Erythroblast (primary cell): Measurements from ENCODE around the gene MUTYH.

Experiments
- DNase-seq, 2 experiments: peaks; one replicate each; lab custom pipeline; 2025; lab: John Stamatoyannopoulos, UW
- GATA1 ChIP-seq: IDR thresholded peaks from 2 replicates; pipeline ENCODE4 v1.6.1; 2011; ENCODE audit warnings: low read depth, mild to moderate bottlenecking, control low read depth, low read length, moderate library complexity
- POLR2A ChIP-seq: IDR thresholded peaks from 2 replicates; pipeline ENCODE4 v1.6.1; 2011; ENCODE audit warnings: mild to moderate bottlenecking, low read length

The MUTYH gene

DNA sequence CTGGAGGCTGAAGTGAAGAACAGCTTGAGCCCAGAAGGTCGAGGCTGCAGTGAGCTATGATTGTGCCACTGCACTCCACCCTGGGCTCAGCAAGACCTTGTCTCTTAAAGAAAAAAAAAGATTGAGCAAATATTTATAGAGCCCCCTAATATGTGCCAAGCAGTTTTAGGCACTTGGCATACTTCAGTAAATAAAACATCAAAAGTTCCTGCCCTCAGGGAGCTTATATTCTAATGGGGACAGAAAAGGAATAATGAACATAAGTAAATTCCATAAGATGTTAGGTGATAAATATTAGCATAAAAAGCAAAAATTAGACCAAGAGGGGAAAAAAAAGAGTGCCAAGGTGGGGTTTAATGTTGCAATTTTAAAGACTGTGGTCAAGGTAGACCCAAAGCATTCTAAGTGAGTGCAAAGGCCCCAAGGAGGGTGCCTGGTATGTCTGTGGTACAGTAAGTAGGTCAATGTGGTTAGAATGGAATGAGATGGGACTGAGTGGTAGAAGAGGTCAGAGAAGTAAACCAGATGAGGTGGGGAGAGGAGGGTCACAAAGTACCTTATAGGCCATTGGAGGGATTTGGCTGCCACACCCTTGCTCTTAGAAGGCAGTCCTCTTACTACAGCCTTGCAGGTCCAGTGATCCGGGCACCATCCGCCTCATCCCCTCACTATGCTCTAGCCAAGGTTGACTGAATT lies 2.5 kb downstream of the MUTYH start:
- TF ChIP-seq POLR2A (no peak), GATA1 (no peak)
- DNase-seq: no peak

DNA sequence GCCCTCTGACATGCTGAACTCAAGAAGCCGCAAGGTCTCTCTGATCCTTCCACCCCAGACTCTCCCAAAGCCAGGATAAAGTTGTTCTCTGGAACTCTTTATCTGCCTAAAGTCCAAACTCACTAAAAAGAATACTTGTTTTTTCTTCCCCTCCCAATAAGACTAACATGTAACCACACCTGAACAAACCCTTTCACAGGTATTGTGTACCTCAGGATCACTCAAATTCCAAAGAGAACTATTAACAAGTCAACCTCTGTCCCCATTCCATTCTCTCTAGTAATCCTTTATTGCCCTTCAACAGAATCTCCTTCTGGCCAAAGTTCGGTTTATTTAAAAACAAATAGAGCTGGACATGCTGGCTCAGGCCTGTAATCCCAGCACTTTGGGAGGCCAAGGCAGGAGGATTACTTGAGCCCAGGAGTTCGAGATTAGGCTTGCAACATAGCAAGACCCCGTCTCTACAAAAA lies 4.3 kb downstream of the MUTYH start:
- TF ChIP-seq GATA1: no peak
- no peak for TF ChIP-seq POLR2A
- DNase-seq: no peak

DNA sequence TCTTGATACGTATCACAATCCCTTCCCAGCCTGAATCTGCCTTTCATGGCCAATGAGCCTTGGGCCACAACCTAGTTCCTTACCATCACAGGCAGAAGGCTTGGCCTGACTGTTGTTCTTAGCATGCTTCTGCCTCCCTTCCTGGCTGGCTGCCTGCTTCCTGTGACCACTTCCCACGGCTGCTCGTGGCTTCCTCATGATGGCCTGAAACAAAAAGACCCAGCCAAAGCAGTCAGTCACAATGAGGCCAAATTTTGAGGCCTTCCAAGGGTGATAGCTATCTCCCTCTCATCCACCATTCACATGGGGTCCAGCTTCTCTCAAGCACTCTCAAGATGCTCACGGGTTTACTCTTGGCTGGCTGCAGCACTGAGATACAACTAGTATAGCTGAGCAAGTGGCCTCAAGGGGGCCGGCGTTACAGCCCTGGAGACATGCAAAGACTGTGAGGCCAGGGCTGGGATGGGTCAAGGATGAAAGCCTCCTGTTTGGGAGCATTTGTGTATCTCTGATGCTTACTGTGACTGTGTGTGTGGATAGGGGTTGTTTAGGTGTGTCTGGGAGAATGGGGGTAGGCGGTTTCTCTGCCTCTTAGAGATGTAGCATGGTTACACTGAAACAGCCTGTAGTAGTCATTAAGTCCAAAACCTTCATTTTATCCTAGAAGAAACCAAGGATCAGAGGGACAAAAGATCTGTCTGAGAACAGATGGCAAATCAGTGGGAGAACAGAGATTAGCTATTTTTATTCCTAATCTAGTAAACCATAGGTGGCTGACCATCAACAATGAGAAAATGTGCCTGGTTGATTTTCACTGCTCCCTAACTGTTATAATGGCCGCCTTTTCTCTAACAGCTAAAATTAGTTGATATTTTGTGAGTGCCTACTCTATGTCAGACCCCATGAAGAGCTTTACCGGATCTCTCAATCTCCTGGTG lies 5.7 kb downstream of the MUTYH start:
- DNase-seq: peak in 1 of 2 experiments; percentile 40
- TF ChIP-seq POLR2A (no peak), GATA1 (no peak)

DNA sequence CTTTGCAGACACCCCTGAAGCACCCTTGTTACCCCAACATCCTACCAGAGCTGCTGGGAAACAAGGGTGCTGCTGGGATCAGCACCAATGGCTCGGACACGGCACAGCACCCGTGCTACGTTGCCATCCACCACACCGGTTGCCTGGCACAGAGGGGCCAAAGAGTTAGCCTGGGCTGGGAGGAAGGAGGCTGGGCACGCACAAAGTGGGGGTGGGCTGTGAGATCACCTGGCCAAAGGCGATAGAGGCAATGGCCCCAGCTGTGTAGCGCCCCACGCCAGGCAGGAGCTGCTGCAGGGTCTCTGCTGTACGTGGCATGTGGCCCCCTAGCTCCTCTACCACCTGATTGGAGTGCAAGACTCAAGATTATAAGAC lies 7.9 kb downstream of the MUTYH start:
- no peak for DNase-seq
- no peak for TF ChIP-seq POLR2A

DNA sequence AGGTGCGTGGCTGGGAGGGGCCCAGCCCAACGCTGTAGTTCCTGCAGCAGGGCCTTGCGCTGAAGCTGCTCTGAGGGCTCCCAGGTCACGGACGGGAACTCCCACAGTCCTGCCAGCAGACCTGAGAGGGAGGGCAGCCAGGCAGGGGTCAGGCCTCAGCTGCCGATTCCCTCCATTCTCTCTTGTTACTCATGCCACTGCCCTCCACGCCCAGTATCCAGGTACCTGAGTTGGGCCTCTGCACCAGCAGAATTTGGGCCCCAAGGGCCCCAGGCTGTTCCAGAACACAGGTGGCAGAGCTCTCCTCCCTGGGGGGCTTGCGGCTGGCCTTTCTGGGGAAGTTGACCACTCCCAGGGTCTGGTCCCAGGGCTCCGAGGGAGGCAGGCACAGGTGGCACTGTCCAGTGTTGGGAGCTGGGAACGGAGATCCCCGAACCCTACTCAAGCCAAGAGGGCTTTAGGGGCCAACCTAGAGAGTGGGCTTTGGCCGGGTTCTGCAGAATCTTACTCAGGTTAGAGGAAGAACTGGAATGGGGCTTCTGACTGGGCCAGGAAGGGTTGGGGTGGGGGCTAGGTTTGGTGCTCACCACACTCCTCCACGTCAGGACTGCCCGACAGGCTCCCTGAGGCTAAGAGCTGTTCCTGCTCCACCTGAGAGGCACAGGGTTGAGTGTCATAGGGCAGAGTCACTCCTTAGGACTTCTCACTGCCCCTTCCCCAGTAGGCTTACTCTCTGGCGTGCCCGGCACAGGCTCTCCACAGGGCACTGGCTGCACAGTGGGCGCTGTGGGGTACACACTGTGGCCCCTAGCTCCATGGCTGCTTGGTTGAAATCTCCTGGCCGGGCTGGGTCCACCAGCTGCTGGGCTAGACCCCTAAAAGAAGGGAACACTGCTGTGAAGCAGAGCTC lies 8.5 kb downstream of the MUTYH start:
- DNase-seq: no peak

DNA sequence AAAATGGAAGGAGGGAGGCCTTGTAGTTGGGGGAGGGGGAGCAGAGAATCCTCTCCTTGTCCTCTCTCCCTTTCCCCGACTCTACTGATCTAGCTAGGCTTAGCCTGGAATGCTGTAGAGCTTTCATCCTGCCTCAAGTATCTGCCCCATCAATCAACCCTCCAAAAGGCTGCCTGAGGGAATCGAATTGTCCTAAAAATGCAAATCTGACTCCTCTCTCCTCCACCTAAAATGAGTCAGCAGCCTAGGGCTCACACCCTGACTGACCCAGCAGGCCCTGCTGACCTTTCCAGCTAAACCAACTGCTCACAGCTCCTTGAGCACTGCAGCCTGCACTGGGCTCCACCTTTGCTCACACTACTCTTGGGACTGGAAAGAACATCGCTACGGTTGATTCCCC lies 10.8 kb downstream of the MUTYH start:
- no peak for DNase-seq
- no peak for TF ChIP-seq POLR2A
- TF ChIP-seq GATA1: no peak

More for the DNA sequence above, 8.5 kb downstream of the MUTYH start:
- TF ChIP-seq POLR2A: no peak
- no peak for TF ChIP-seq GATA1

DNA sequence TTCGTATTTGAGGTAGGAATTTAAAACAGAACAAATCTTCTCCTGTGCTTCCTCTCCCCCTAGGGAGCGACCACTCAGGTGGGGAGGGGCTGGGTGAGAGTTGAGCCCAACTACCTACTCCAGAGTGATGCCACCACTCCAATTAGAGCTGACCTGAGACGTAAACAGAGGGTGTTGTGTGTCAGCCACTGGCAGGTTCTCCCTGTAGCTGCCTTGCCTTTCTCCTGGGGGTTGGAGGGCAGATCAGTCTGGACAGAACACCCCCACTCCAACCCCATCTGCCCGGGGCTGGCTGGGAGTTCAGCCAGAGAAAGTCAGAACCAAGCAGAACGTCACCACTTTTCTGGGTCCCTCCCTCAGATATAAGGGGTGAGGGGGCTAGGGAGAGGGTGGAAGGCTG lies 11.6 kb downstream of the MUTYH start:
- TF ChIP-seq POLR2A (no peak), GATA1 (no peak)
- DNase-seq: no peak

DNA sequence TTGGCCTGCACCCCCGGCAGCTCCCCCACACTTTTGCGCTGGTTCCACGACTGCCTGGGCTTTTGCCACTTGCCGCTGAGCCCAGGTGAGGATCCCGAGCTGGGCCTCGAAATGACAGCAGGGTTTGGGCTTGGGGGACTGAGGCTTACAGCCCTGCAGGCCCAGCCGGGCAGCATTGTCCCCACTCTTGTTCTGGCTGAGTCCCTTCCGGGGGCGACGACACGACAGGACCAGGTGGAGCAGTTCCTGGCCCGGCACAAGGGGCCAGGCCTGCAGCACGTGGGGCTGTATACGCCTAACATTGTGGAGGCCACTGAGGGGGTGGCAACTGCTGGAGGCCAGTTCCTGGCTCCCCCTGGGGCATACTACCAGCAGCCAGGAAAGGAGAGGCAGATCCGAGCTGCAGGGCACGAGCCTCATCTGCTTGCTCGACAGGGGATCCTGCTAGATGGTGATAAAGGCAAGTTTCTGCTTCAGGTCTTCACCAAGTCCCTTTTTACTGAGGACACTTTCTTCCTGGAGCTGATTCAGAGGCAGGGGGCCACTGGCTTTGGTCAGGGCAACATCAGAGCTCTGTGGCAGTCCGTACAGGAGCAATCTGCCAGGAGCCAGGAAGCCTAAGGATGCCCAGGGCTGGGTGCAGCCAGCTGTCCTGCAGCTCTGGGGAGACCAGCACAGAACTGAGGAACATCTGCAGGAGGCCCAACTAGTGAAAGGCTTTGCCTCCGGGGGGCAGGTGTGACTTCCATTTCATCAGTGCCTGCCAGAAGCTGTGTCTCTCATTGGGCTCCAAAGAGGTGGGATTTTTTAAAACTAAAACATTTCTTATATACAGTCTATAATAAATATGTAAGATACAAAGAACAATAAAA lies 12.4 kb downstream of the MUTYH start:
- peak; percentile 28 to 60 for DNase-seq
- TF ChIP-seq POLR2A: no peak
- TF ChIP-seq GATA1: no peak

DNA sequence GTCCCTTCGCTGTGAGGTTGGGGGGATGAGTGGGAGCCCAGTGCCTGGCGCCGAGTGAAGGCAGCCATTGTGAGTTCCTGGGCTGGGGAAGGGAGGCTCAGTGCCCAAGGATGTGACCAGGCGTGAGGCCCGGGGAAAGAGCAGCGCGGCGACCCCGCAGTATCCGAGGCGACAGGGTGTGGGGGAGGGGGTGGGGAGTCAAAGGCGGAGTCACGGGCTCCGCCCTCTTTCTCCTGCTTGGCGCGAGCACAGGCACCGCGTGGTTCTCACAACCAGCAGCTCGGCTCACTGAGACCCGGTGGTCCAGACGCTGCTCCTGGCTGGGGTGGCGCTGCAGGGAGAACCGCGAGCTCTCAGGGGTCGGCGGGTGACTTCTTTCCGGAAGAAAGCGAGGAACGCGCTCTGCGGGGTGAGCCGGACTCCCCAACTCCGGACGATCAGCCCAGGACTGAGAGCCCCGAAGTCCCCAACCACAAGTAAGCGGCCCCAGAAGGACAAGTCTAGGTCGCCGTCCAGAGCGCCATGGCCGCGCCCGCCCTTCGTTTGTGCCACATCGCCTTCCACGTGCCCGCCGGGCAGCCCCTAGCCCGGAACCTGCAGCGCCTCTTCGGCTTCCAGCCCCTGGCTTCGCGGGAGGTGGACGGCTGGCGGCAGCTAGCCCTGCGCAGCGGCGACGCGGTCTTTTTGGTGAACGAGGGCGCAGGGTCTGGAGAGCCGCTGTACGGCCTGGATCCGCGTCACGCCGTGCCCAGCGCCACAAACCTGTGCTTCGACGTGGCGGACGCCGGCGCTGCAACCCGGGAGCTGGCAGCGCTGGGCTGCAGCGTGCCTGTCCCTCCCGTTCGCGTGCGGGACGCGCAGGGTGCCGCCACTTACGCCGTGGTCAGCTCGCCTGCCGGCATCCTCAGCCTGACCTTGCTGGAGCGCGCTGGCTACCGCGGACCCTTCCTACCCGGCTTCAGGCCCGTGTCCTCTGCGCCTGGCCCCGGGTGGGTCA lies 13.3 kb downstream of the MUTYH start, which contains the start of gene HPDL:
Gene HPDL, plus strand, starts transcription at position 269 of the 997 bp plus-strand sequence. Its CDS starts 254 bp downstream, at position 523.
- DNase-seq: peak; percentile 75 to 83
- TF ChIP-seq POLR2A (peak; percentile 40), GATA1 (no peak)

DNA sequence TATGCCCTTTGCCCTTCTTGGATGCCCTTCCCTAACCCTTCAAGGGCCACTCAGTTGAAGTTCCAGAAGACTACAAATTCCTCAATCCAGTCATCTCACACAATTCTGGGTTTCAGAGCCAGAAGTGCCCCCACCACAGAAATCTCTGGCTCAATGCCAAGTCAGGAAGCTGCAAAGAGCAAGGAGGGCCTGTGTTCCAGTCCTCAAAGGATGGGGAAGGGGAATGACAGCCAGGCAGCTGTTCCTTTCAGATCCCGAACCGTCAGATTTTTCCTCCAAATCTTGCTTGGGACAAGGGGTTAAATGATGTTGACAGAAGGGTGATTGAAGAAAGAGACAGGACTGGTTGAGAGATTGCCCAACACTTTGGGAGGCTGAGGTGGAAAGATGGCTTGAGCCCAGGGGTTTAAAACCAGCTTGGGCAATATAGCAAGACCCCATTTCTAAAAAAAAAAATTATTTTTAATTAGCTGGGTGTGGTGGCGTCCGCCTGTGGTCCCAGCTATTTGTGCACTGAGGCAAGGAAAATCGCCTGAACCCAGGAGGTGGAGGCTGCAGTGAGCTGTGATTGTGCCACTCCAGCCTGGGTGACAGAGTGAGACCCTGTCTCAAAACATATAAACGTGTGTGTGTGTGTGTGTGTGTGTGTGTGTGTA lies 14.3 kb downstream of the MUTYH start:
- no peak for DNase-seq
- TF ChIP-seq GATA1: no peak
- no peak for TF ChIP-seq POLR2A
